Measurements from ENCODE around the gene ITPR3. TPM values are rescaled to one million over a fixed set of nuclear protein-coding genes. Genes with fewer than 3 reads are reported as not detected.

ITPR3 gene
- polyA plus RNA-seq = 43.3 to 78.0 TPM (median 45.0 TPM) in 3 replicates
- 43.1 TPM for polyA plus RNA-seq (2011; ENCODE audit: low read depth)
- 39.3 and 57.7 TPM in 2 replicates for polyA plus RNA-seq (2011; cell fraction: cytosol; rRNA removed)
- polyA plus RNA-seq (2011; cell fraction: nucleus; rRNA removed) = 283 and 333 TPM in 2 replicates
- polyA plus RNA-seq (2012; ENCODE audit: low replicate concordance) = 49.7 and 77.8 TPM in 2 replicates
- 101 to 338 TPM (median 132 TPM) in 3 replicates for polyA minus RNA-seq
- polyA minus RNA-seq (2011; cell fraction: cytosol; rRNA and poly(A)+ RNA removed) = 94.4 TPM
- 224 and 276 TPM in 2 replicates for polyA minus RNA-seq (2011; cell fraction: nucleus; rRNA and poly(A)+ RNA removed)

DNA sequence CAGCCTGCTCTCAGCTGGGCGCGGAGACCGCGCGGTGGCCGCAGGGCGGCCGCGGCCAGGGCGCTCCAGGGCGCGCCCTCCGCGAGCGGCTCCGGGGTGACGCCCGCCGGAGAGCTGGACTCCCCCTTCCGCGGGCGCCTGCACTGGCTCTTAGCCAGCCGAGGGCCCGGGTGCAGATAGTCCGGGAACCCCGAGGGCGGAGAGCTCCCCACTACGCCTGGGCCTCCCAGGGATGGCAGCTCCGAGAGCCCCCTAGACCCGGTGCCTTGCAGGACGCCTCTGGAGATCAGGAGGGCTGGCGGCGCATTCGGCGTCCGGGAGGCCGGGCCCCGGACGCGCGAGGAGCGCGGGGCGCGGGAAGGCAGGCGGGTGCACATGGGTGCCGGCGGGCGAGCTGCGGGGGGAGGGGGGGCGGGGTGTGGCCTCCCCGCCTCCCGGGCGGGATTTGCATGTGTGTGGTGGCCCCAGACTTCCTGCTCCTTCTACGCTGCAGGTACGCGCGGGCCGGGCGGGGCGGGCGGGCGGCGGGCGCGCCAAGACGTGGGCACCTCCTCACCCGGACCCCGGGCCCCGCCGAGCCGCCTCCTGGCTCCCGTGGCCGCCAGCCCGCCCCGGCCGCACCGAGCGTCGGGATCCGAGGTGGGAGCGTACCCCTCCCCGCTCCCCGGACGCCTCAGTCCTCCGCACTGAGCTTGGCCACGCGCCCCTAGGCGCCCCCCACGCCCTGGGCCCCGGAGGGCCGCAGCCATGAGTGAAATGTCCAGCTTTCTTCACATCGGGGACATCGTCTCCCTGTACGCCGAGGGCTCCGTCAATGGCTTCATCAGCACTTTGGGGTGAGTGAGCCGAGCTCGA, at the start of gene ITPR3:
Gene ITPR3 (plus strand): TSS at position 467 of the 855 bp plus-strand sequence. CDS start 281 bp downstream, at position 748.
- no peak for DNase-seq (ENCODE audit: low read depth, low spot score)
- H2AFZ ChIP-seq (ENCODE audit: control insufficient read depth, low read length) = peak within 1 kb of the TSS; percentile 72

DNA sequence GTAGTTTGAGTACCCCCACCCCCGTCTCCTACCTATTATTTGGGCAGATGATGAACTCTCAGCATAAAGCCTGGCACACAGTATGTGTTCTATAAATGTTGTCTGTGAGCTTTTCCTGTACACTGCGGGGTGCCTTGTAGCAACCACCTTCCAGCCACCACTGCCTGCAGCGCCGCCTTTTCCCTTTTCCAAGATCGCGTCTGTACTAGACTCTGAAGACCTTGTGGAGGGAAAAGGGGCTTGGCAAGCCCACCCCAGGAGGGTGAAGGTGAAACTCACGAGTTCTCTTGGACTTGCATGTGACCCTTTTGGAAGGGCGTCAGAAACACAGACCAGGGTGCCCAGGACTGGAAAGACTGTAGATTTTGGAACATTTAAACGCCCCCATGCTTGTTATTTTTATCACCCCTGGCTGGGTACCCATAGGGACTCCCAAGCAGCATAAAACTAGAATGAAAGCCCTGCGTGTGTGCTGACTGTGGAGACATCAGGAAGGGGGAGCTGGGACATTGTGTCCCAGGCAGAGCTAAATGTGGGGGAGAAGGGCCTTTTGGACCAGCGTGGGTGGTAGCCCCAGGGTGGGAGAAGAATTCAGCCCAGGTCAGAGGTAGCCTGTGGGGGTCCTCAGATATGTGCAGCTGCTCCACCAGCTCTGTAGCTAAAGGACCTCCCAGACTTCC, 49.3 kb upstream of the ITPR3 start:
- dilution Hi-C loops (cut with MboI; ENCODE audit: extremely low pct_ligation_motif_present, low sequenced_read_pairs) = no loop called here
- peaks cover 31 to 37% of the 10 kb centered on the region in 2 experiments for H3K36me3 ChIP-seq (ENCODE audit: control insufficient read depth in 2 of 2, extremely low read depth in 1 of 2, insufficient read depth in 2 of 2, low read length in 2 of 2)
- H3K9ac ChIP-seq (ENCODE audit: control insufficient read depth, extremely low read depth, insufficient read depth, low read length) = peak overlapping the region; percentile 79
- no peaks in the 10 kb centered on the region for H3K9me1 ChIP-seq (ENCODE audit: control insufficient read depth, extremely low read depth, insufficient read depth, low read length)
- DNase-seq (ENCODE audit: low read depth, low spot score) (no peak), FAIRE-seq (no peak)
- peak overlapping the region; percentile 87 for H2AFZ ChIP-seq (ENCODE audit: control insufficient read depth, low read length)
- no peaks in the 10 kb centered on the region for H3K27me3 ChIP-seq (ENCODE audit: control insufficient read depth, extremely low read depth, insufficient read depth, low read length)
- no peaks in the 10 kb centered on the region for H3K9me3 ChIP-seq (ENCODE audit: control insufficient read depth, low read depth, low read length)
- peaks cover 24% of the 10 kb centered on the region for H3K4me1 ChIP-seq (ENCODE audit: control insufficient read depth, extremely low read depth, insufficient read depth, low read length)
- H3K4me3 ChIP-seq (ENCODE audit: control insufficient read depth in 2 of 3, extremely low read depth in 1 of 3, insufficient read depth in 2 of 3, low read depth in 1 of 3, low read length in 3 of 3) = peak overlapping the region in 2 of 3 experiments; percentile 64 to 76
- peak overlapping the region; percentile 81 for H3K27ac ChIP-seq (ENCODE audit: control insufficient read depth, insufficient read depth, low read length)
- no peaks in the 10 kb centered on the region for H4K20me1 ChIP-seq (ENCODE audit: control insufficient read depth, extremely low read depth, insufficient read depth, low read length)
- H3K4me2 ChIP-seq (ENCODE audit: control insufficient read depth, extremely low read depth, insufficient read depth, low read depth, low read length) = peak overlapping the region; percentile 90
- H3K79me2 ChIP-seq (ENCODE audit: control insufficient read depth, insufficient read depth, low read length) = peaks cover 20% of the 10 kb centered on the region
- TF ChIP-seq EZH2 (IDR thresholded peaks at IDR 0.05; ENCODE audit: low read length) = no peak
- TF ChIP-seq, protein P1, sequence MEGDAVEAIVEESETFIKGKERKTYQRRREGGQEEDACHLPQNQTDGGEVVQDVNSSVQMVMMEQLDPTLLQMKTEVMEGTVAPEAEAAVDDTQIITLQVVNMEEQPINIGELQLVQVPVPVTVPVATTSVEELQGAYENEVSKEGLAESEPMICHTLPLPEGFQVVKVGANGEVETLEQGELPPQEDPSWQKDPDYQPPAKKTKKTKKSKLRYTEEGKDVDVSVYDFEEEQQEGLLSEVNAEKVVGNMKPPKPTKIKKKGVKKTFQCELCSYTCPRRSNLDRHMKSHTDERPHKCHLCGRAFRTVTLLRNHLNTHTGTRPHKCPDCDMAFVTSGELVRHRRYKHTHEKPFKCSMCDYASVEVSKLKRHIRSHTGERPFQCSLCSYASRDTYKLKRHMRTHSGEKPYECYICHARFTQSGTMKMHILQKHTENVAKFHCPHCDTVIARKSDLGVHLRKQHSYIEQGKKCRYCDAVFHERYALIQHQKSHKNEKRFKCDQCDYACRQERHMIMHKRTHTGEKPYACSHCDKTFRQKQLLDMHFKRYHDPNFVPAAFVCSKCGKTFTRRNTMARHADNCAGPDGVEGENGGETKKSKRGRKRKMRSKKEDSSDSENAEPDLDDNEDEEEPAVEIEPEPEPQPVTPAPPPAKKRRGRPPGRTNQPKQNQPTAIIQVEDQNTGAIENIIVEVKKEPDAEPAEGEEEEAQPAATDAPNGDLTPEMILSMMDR (optimal IDR thresholded peaks at IDR 0.05 in 1 of 3, IDR thresholded peaks at IDR 0.05 in 1 of 3, conservative IDR thresholded peaks at IDR 0.05 in 1 of 3; ENCODE audit: extremely low read depth in 1 of 3, insufficient read depth in 2 of 3, low read length in 3 of 3) = no peak

More for the DNA sequence above, at the start of gene ITPR3:
- H3K4me2 ChIP-seq (ENCODE audit: control insufficient read depth, extremely low read depth, insufficient read depth, low read depth, low read length) = peak within 1 kb of the TSS; percentile 98
- H3K4me3 ChIP-seq (ENCODE audit: control insufficient read depth in 2 of 3, extremely low read depth in 1 of 3, insufficient read depth in 2 of 3, low read depth in 1 of 3, low read length in 3 of 3) = peak within 1 kb of the TSS; percentile 75 to 96 (median 90)
- peaks cover 47% of the 10 kb centered on the region for H3K79me2 ChIP-seq (ENCODE audit: control insufficient read depth, insufficient read depth, low read length)
- H4K20me1 ChIP-seq (ENCODE audit: control insufficient read depth, extremely low read depth, insufficient read depth, low read length) = peaks cover 8% of the 10 kb centered on the region
- peaks cover 11 to 22% of the 10 kb centered on the region in 2 experiments for H3K36me3 ChIP-seq (ENCODE audit: control insufficient read depth in 2 of 2, extremely low read depth in 1 of 2, insufficient read depth in 2 of 2, low read length in 2 of 2)
- no peaks in the 10 kb centered on the region for H3K27me3 ChIP-seq (ENCODE audit: control insufficient read depth, extremely low read depth, insufficient read depth, low read length)
- no peak for TF ChIP-seq EZH2 (IDR thresholded peaks at IDR 0.05; ENCODE audit: low read length)
- TF ChIP-seq, protein P1 (optimal IDR thresholded peaks at IDR 0.05 in 1 of 3, IDR thresholded peaks at IDR 0.05 in 1 of 3, conservative IDR thresholded peaks at IDR 0.05 in 1 of 3; ENCODE audit: extremely low read depth in 1 of 3, insufficient read depth in 2 of 3, low read length in 3 of 3) = no peak
- peaks cover 38% of the 10 kb centered on the region for H3K4me1 ChIP-seq (ENCODE audit: control insufficient read depth, extremely low read depth, insufficient read depth, low read length)
- peak within 1 kb of the TSS; percentile 92 for H3K9ac ChIP-seq (ENCODE audit: control insufficient read depth, extremely low read depth, insufficient read depth, low read length)
- H3K9me1 ChIP-seq (ENCODE audit: control insufficient read depth, extremely low read depth, insufficient read depth, low read length) = no peaks in the 10 kb centered on the region
- H3K9me3 ChIP-seq (ENCODE audit: control insufficient read depth, low read depth, low read length) = no peaks in the 10 kb centered on the region
- dilution Hi-C loops (cut with MboI; ENCODE audit: extremely low pct_ligation_motif_present, low sequenced_read_pairs) = no loop called here
- no peak for FAIRE-seq
- peak within 1 kb of the TSS; percentile 83 for H3K27ac ChIP-seq (ENCODE audit: control insufficient read depth, insufficient read depth, low read length)

All from keratinocyte (primary cell).